ENCODE results near the gene C1orf146.

- TF ChIP-seq CTCF (IDR thresholded peaks at IDR 0.05; ENCODE audit: low read depth, low read length) (no peak), EZH2phosphoT487 (IDR thresholded peaks at IDR 0.05; ENCODE audit: low read depth) (no peak)
These were observed 7.0 kb upstream of the C1orf146 start for GRCh38 chr1:92210701-92211100.

Measured in OCI-LY3 (cell line).